ENCODE measurements around the gene ONECUT2.
"Not testable (repeated sequence)": the region's sequence is repeated elsewhere in the genome, so short reads cannot be mapped to it uniquely, and the experiment has no call there.

The ONECUT2 gene

DNA sequence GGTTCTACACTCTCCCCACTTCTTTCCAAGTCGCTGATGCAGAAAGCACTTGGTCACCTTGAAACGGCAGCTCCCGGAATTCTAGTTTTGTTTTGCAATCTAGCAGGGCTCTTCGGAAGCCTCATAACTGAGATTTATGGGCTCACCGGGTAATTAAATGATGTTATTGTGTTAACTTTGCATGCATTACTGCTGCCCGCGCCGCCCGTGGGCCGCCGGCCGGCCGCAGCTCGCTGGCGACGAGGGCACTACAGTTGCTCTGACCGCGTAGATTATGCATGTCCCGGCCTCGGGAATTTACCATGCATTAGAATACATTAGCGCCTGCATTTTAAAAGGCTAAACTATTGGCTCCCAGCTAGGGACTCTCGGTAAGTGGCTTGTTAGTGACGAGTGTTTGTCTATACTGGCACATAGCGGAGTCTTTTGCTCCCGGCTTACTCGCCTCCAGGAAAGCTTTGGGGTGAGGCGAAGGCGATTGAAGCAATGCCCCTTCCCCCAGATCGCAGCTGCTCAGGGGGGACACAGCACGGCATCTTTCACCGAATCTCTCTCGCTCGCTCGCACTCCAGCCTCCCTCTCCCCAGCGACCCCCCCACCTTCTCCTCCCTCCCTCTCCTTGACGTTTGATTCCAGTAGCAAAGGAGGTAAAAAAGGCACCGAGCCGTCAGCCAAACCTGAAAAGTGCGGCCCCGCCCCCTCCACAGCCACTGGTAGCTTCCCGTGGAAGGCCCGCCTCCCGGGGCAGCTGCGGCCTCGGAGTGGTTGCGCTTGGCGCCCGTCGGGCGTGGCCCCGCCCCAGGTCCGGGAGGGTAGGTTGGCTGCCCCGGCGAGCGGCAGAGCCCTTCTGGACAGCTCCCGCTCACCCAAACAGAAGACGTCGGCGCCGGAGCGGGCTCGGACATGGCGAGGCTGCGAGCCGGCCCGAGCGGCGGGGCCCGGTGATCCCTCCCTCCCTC lies at the start of gene ONECUT2:
Gene ONECUT2 (plus strand): TSS at position 839 of the 959 bp plus-strand sequence. CDS start 343 bp downstream, outside the sequence.
- no peak for TF ChIP-seq CTCF (IDR thresholded peaks at IDR 0.05; ENCODE audit: low read depth, low read length, missing control alignments)
- in situ Hi-C loops (cut with HindIII; ENCODE audit: low pct_ligation_motif_present, low sequenced_read_pairs), result no loop called here
- Histone ChIP-seq H3K27me3 (replicated peaks) (peaks cover 89% of the 10 kb centered on the region), H3K36me3 (replicated peaks) (no peaks in the 10 kb centered on the region), H3K4me3 (ENCODE audit: low read depth, low read length) (peak within 1 kb of the TSS; percentile 54), H3K27ac (no peak within 1 kb of the TSS)
- peak; percentile 74 for DNase-seq

GRCh38 chr18:57389271-57389670 lies 45.9 kb upstream of the ONECUT2 start:
- in situ Hi-C loops (cut with HindIII; ENCODE audit: low pct_ligation_motif_present, low sequenced_read_pairs), result no loop called here
- no peaks in the 10 kb centered on the region for H3K36me3 ChIP-seq (replicated peaks)
- H3K4me3 ChIP-seq (ENCODE audit: low read depth, low read length), result no peak overlapping the region
- DNase-seq, result no peak
- TF ChIP-seq CTCF (IDR thresholded peaks at IDR 0.05; ENCODE audit: low read depth, low read length, missing control alignments), result no peak
- H3K27ac ChIP-seq, result no peak overlapping the region
- no peaks in the 10 kb centered on the region for H3K27me3 ChIP-seq (replicated peaks)

DNA sequence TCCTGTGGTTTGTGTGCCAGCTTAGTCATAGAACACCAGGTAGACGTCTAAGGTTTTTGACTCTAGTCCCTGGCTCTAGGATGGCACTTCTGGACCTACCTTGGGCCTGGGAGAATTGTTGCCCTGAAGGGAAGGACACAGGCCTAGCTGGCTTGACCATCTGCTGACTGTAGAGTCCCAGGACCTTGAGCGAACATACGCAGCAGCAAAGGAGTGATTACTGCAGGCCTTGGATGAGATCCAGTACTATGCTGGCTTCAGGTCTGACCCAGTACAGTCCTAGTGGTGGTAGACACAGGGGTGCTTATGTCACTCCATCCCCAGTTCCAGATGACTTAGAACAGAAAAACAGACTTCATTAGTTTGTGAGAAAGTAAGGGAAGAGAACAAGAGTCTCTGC lies 45.1 kb upstream of the ONECUT2 start:
- in situ Hi-C loops (cut with HindIII; ENCODE audit: low pct_ligation_motif_present, low sequenced_read_pairs), result no loop called here

GRCh38 chr18:57394749-57395148 lies 40.4 kb upstream of the ONECUT2 start:
- H3K27me3 ChIP-seq (replicated peaks); H3K4me3 ChIP-seq (ENCODE audit: low read depth, low read length); DNase-seq; in situ Hi-C loops (cut with HindIII; ENCODE audit: low pct_ligation_motif_present, low sequenced_read_pairs); H3K27ac ChIP-seq; H3K36me3 ChIP-seq (replicated peaks): not testable (repeated sequence)

More for the DNA sequence above, 45.1 kb upstream of the ONECUT2 start:
- DNase-seq, result no peak
- no peak for TF ChIP-seq CTCF (IDR thresholded peaks at IDR 0.05; ENCODE audit: low read depth, low read length, missing control alignments)
- H3K4me3 ChIP-seq (ENCODE audit: low read depth, low read length), result no peak overlapping the region
- no peaks in the 10 kb centered on the region for H3K36me3 ChIP-seq (replicated peaks)
- H3K27me3 ChIP-seq (replicated peaks), result no peaks in the 10 kb centered on the region
- H3K27ac ChIP-seq, result no peak overlapping the region

- H3K4me3 ChIP-seq (ENCODE audit: low read depth, low read length); in situ Hi-C loops (cut with HindIII; ENCODE audit: low pct_ligation_motif_present, low sequenced_read_pairs); H3K27me3 ChIP-seq (replicated peaks); H3K36me3 ChIP-seq (replicated peaks); H3K27ac ChIP-seq; DNase-seq: not testable (repeated sequence)
Measured at GRCh38 chr18:57396831-57397230, 38.3 kb upstream of the ONECUT2 start.

DNA sequence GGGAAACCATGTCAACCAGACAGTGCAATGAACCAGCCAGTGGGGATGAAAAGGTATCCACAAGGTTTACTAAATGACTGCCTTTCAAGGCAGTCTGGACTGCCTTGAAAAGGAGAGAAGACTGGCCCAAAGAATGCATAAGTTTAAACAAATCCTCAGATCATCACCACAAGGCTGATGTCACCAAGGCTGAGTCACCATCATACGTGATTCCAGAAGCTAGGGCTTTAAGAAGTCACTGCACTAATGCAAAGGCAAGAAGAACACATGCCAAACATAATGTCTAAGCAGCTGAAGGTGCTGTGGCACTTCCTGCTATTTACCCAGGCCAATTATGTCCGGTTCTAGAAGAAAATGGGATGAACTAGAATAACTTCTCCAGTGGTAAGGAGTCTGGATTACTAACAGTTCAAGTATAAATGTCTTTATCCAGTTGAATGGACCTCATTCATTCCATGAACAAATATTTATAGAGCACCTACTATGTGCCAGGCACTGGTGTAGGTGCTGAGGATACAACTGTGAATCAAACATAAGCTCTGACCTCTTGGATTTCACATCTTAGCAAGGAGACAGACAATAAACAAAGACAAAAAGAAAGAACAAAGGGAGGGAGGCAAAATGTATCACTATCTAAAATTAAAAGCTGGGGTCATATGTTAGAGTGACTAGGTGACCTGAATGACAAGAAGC lies 37.6 kb upstream of the ONECUT2 start:
- TF ChIP-seq CTCF (IDR thresholded peaks at IDR 0.05; ENCODE audit: low read depth, low read length, missing control alignments), result no peak
- Histone ChIP-seq H3K36me3 (replicated peaks) (no peaks in the 10 kb centered on the region), H3K27ac (no peak overlapping the region), H3K4me3 (ENCODE audit: low read depth, low read length) (no peak overlapping the region), H3K27me3 (replicated peaks) (no peaks in the 10 kb centered on the region)
- peak; percentile 43 for DNase-seq
- in situ Hi-C loops (cut with HindIII; ENCODE audit: low pct_ligation_motif_present, low sequenced_read_pairs), result no loop called here
